GM18507 (cell line): ENCODE measurements around the gene BEAN1.
"Not testable (repeated sequence)": the region's sequence is repeated elsewhere in the genome, so short reads cannot be mapped to it uniquely, and the experiment has no call there.

ENCODE experiments used
- DNase-seq: peaks from one replicate; pipeline ENCODE4 v3.0.0; 2011; ENCODE audit warnings: low read depth; ENCODE audit not compliant: insufficient read length; ENCODE audit errors: extremely low spot score
- FAIRE-seq: peaks from 2 replicates; lab custom pipeline; 2011; peaks lifted over from hg19 to GRCh38; lab: Jason Lieb, UNC

The BEAN1 gene

GRCh38 chr16:66513111-66513723 lies 86.1 kb downstream of the BEAN1 start:
- DNase-seq (no peak), FAIRE-seq (no peak)

GRCh38 chr16:66514391-66514790 lies 87.3 kb downstream of the BEAN1 start:
- not testable (repeated sequence) for FAIRE-seq, DNase-seq

- not testable (repeated sequence) for FAIRE-seq, DNase-seq
These were observed 88.0 kb downstream of the BEAN1 start for GRCh38 chr16:66514980-66515595.

GRCh38 chr16:66515596-66516508 lies 88.8 kb downstream of the BEAN1 start:
- FAIRE-seq (no peak), DNase-seq (no peak)

- no peak for FAIRE-seq
- DNase-seq, result no peak
These were observed 89.4 kb downstream of the BEAN1 start for GRCh38 chr16:66516509-66516807.

- DNase-seq (peak; percentile 90), FAIRE-seq (peak; percentile 99)
These were observed 89.9 kb downstream of the BEAN1 start for GRCh38 chr16:66516808-66517585.

GRCh38 chr16:66517586-66518263 lies 90.6 kb downstream of the BEAN1 start:
- DNase-seq (no peak), FAIRE-seq (peak; percentile 26)

GRCh38 chr16:66519482-66520373 lies 92.6 kb downstream of the BEAN1 start:
- DNase-seq (no peak), FAIRE-seq (no peak)

- no peak for FAIRE-seq
- no peak for DNase-seq
These were observed 93.5 kb downstream of the BEAN1 start for GRCh38 chr16:66520406-66521170.

GRCh38 chr16:66521252-66521713 lies 94.2 kb downstream of the BEAN1 start:
- DNase-seq (no peak), FAIRE-seq (no peak)

- peak; percentile 95 for FAIRE-seq
- peak; percentile 54 for DNase-seq
These were observed 95.1 kb downstream of the BEAN1 start for GRCh38 chr16:66521951-66522771.

- DNase-seq (no peak), FAIRE-seq (no peak)
These were observed 95.9 kb downstream of the BEAN1 start for GRCh38 chr16:66522816-66523590.

GRCh38 chr16:66523861-66524354 lies 96.8 kb downstream of the BEAN1 start:
- FAIRE-seq (peak; percentile 89), DNase-seq (no peak)

GRCh38 chr16:66524601-66525164 lies 97.6 kb downstream of the BEAN1 start:
- DNase-seq (no peak), FAIRE-seq (peak; percentile 98)

- DNase-seq (no peak), FAIRE-seq (no peak)
These were observed 98.5 kb downstream of the BEAN1 start for GRCh38 chr16:66525396-66526180.
